ENCODE data around the gene SLC25A15.
A peak's percentile ranks its signal among the peaks of the same experiment; 100 is the strongest.
"Not testable (repeated sequence)": the region's sequence is repeated elsewhere in the genome, so short reads cannot be mapped to it uniquely, and the experiment has no call there.

SLC25A15 gene

GRCh38 chr13:40776232-40776631 lies 13.2 kb upstream of the SLC25A15 start:
- Mint-ChIP-seq H3K4me3 (peak overlapping the region; percentile 55), H3K36me3 (no peaks in the 10 kb centered on the region), H3K27me3 (no peaks in the 10 kb centered on the region), H3K27ac (no peak overlapping the region), H3K4me1 (peaks cover 13% of the 10 kb centered on the region), H3K9me3 (no peaks in the 10 kb centered on the region)
- ATAC-seq (ENCODE audit: low read depth) (no peak), DNase-seq (ENCODE audit: low spot score in 2 of 2) (no peak)

- H3K27ac Mint-ChIP-seq = peak overlapping the region; percentile 37
- ATAC-seq (ENCODE audit: low read depth) (peak; percentile 58), DNase-seq (ENCODE audit: low spot score in 2 of 2) (no peak)
- no peaks in the 10 kb centered on the region for H3K36me3 Mint-ChIP-seq
- H3K27me3 Mint-ChIP-seq = no peaks in the 10 kb centered on the region
- peak overlapping the region; percentile 55 for H3K4me3 Mint-ChIP-seq
- H3K4me1 Mint-ChIP-seq = peaks cover 16% of the 10 kb centered on the region
- no peaks in the 10 kb centered on the region for H3K9me3 Mint-ChIP-seq
These were observed 12.7 kb upstream of the SLC25A15 start for GRCh38 chr13:40776681-40777165.

GRCh38 chr13:40777166-40777808 lies 12.1 kb upstream of the SLC25A15 start:
- peak; percentile 45 to 64 for DNase-seq (ENCODE audit: low spot score in 2 of 2)
- H3K36me3 Mint-ChIP-seq = no peaks in the 10 kb centered on the region
- peak; percentile 85 for ATAC-seq (ENCODE audit: low read depth)
- H3K4me1 Mint-ChIP-seq = peaks cover 18% of the 10 kb centered on the region
- H3K27me3 Mint-ChIP-seq = no peaks in the 10 kb centered on the region
- peak overlapping the region; percentile 55 for H3K4me3 Mint-ChIP-seq
- H3K9me3 Mint-ChIP-seq = no peaks in the 10 kb centered on the region
- H3K27ac Mint-ChIP-seq = peak overlapping the region; percentile 37

- Mint-ChIP-seq H3K4me3 (no peak overlapping the region), H3K9me3 (no peaks in the 10 kb centered on the region), H3K36me3 (no peaks in the 10 kb centered on the region), H3K4me1 (peaks cover 18% of the 10 kb centered on the region), H3K27ac (no peak overlapping the region), H3K27me3 (no peaks in the 10 kb centered on the region)
- DNase-seq (ENCODE audit: low spot score in 2 of 2) = no peak
- ATAC-seq (ENCODE audit: low read depth) = no peak
These were observed 11.6 kb upstream of the SLC25A15 start for GRCh38 chr13:40777809-40778175.

GRCh38 chr13:40779049-40779448 lies 10.4 kb upstream of the SLC25A15 start:
- ATAC-seq (ENCODE audit: low read depth) = no peak

GRCh38 chr13:40779796-40780285 lies 9.6 kb upstream of the SLC25A15 start:
- Mint-ChIP-seq H3K27ac (no peak overlapping the region), H3K4me1 (peaks cover 18% of the 10 kb centered on the region), H3K27me3 (no peaks in the 10 kb centered on the region), H3K36me3 (no peaks in the 10 kb centered on the region), H3K4me3 (no peak overlapping the region), H3K9me3 (no peaks in the 10 kb centered on the region)
- DNase-seq (ENCODE audit: low spot score in 2 of 2) (no peak), ATAC-seq (ENCODE audit: low read depth) (no peak)

More at GRCh38 chr13:40779049-40779448, 10.4 kb upstream of the SLC25A15 start:
- Mint-ChIP-seq H3K9me3 (no peaks in the 10 kb centered on the region), H3K4me1 (peaks cover 18% of the 10 kb centered on the region), H3K4me3 (no peak overlapping the region), H3K27ac (no peak overlapping the region), H3K27me3 (no peaks in the 10 kb centered on the region), H3K36me3 (no peaks in the 10 kb centered on the region)
- DNase-seq (ENCODE audit: low spot score in 2 of 2) = no peak

GRCh38 chr13:40780822-40781401 lies 8.5 kb upstream of the SLC25A15 start:
- no peak for ATAC-seq (ENCODE audit: low read depth)
- no peak for DNase-seq (ENCODE audit: low spot score in 2 of 2)
- Mint-ChIP-seq H3K27me3 (no peaks in the 10 kb centered on the region), H3K4me3 (no peak overlapping the region), H3K9me3 (no peaks in the 10 kb centered on the region), H3K27ac (no peak overlapping the region), H3K4me1 (peaks cover 18% of the 10 kb centered on the region), H3K36me3 (no peaks in the 10 kb centered on the region)

GRCh38 chr13:40781717-40782116 lies 7.7 kb upstream of the SLC25A15 start:
- no peaks in the 10 kb centered on the region for H3K9me3 Mint-ChIP-seq
- no peak for DNase-seq (ENCODE audit: low spot score in 2 of 2)
- ATAC-seq (ENCODE audit: low read depth) = peak; percentile 18
- no peaks in the 10 kb centered on the region for H3K36me3 Mint-ChIP-seq
- H3K4me3 Mint-ChIP-seq = no peak overlapping the region
- H3K27ac Mint-ChIP-seq = no peak overlapping the region
- H3K27me3 Mint-ChIP-seq = no peaks in the 10 kb centered on the region
- peaks cover 15% of the 10 kb centered on the region for H3K4me1 Mint-ChIP-seq

GRCh38 chr13:40782971-40783370 lies 6.4 kb upstream of the SLC25A15 start:
- not testable (repeated sequence) for H3K27me3 Mint-ChIP-seq

GRCh38 chr13:40784540-40784939 lies 4.9 kb upstream of the SLC25A15 start:
- no peaks in the 10 kb centered on the region for H3K27me3 Mint-ChIP-seq
- peaks cover 7% of the 10 kb centered on the region for H3K4me1 Mint-ChIP-seq
- ATAC-seq (ENCODE audit: low read depth) (no peak), DNase-seq (ENCODE audit: low spot score in 2 of 2) (no peak)
- H3K4me3 Mint-ChIP-seq = no peak overlapping the region
- no peaks in the 10 kb centered on the region for H3K36me3 Mint-ChIP-seq
- no peak overlapping the region for H3K27ac Mint-ChIP-seq
- no peaks in the 10 kb centered on the region for H3K9me3 Mint-ChIP-seq

More at GRCh38 chr13:40782971-40783370, 6.4 kb upstream of the SLC25A15 start:
- DNase-seq (ENCODE audit: low spot score in 2 of 2); ATAC-seq (ENCODE audit: low read depth); H3K4me1 Mint-ChIP-seq; H3K9me3 Mint-ChIP-seq; H3K36me3 Mint-ChIP-seq; H3K4me3 Mint-ChIP-seq; H3K27ac Mint-ChIP-seq: not testable (repeated sequence)

- ATAC-seq (ENCODE audit: low read depth) (no peak), DNase-seq (ENCODE audit: low spot score in 2 of 2) (no peak)
- H3K4me3 Mint-ChIP-seq = no peak overlapping the region
- no peaks in the 10 kb centered on the region for H3K36me3 Mint-ChIP-seq
- no peak overlapping the region for H3K27ac Mint-ChIP-seq
- no peaks in the 10 kb centered on the region for H3K9me3 Mint-ChIP-seq
- H3K27me3 Mint-ChIP-seq = no peaks in the 10 kb centered on the region
- H3K4me1 Mint-ChIP-seq = peaks cover 5% of the 10 kb centered on the region
These were observed 2.8 kb upstream of the SLC25A15 start for GRCh38 chr13:40786568-40786996.

GRCh38 chr13:40787062-40787461 lies 2.3 kb upstream of the SLC25A15 start:
- Mint-ChIP-seq H3K27me3 (no peaks in the 10 kb centered on the region), H3K36me3 (no peaks in the 10 kb centered on the region), H3K4me1 (peaks cover 2% of the 10 kb centered on the region), H3K27ac (no peak overlapping the region), H3K9me3 (no peaks in the 10 kb centered on the region), H3K4me3 (peak overlapping the region; percentile 7)
- DNase-seq (ENCODE audit: low spot score in 2 of 2) = no peak
- ATAC-seq (ENCODE audit: low read depth) = no peak

GRCh38 chr13:40788540-40789274 lies 704 bp upstream of the SLC25A15 start:
- not testable (repeated sequence) for ATAC-seq (ENCODE audit: low read depth); DNase-seq (ENCODE audit: low spot score in 2 of 2); H3K9me3 Mint-ChIP-seq; H3K27me3 Mint-ChIP-seq; H3K4me1 Mint-ChIP-seq; H3K36me3 Mint-ChIP-seq
- H3K27ac Mint-ChIP-seq = peak overlapping the region; percentile 6
- peak overlapping the region; percentile 76 for H3K4me3 Mint-ChIP-seq

- H3K27ac Mint-ChIP-seq = no peak overlapping the region
- H3K4me3 Mint-ChIP-seq = peak overlapping the region; percentile 73
- peaks cover 5% of the 10 kb centered on the region for H3K4me1 Mint-ChIP-seq
- no peaks in the 10 kb centered on the region for H3K9me3 Mint-ChIP-seq
- no peaks in the 10 kb centered on the region for H3K27me3 Mint-ChIP-seq
- peaks cover 2% of the 10 kb centered on the region for H3K36me3 Mint-ChIP-seq
- ATAC-seq (ENCODE audit: low read depth) (peak; percentile 1), DNase-seq (ENCODE audit: low spot score in 2 of 2) (no peak)
These were observed 774 bp downstream of the SLC25A15 start for GRCh38 chr13:40790154-40790616.

All from memory B cell (primary cell).